NCI-H748 (cell line): ENCODE data around the gene NLGN1.
"Not testable (repeated sequence)": the region's sequence is repeated elsewhere in the genome, so short reads cannot be mapped to it uniquely, and the experiment has no call there.

ENCODE experiments used
- DNase-seq: peaks from one replicate; lab custom pipeline; 2025; ENCODE audit not compliant: unreplicated experiment; lab: John Stamatoyannopoulos, UW

The NLGN1 gene

DNA sequence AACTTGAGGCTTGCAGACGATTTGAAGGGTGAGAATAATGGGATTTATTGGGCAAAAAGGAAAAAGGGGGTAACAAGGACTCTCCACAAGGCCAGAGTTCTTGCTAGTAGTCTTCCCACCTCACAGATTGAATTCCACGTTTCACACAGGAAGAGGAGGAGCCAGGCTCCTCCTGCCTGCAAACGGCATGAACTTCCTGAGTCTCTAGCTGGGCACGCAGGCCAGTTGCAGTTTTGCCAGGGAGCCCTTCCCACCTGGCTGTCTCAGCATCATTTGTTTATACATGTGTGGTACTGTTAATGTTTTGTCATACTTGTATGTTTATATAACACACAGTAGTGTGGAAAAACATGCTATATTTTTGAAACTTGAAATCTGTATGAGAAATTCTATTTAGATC, 155.0 kb downstream of the NLGN1 start:
- no peak for DNase-seq

- peak; percentile 59 for DNase-seq
These were observed 156.2 kb downstream of the NLGN1 start for GRCh38 chr3:173553635-173554280.

- no peak for DNase-seq
These were observed 159.0 kb downstream of the NLGN1 start for GRCh38 chr3:173556546-173556945.

GRCh38 chr3:173567997-173568396, 170.5 kb downstream of the NLGN1 start:
- no peak for DNase-seq

DNA sequence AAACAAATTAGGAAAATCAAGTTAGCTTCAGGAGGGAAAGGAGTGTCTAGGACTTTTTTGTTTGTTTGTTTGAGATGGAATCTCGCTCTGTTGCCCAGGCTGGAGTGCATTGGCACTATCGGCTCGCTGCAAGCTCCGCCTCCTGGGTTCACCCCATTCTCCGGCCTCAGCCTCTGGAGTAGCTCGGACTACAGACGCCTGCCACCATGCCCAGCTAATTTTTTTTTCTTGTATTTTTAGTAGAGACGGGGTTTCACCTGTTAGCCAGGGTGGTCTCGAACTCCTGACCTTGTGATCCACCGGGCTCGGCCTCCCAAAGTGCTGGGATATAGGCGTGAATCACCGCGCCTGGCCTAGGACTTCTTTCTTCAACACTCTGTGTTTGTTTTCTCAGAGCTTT, 171.1 kb downstream of the NLGN1 start:
- no peak for DNase-seq

DNA sequence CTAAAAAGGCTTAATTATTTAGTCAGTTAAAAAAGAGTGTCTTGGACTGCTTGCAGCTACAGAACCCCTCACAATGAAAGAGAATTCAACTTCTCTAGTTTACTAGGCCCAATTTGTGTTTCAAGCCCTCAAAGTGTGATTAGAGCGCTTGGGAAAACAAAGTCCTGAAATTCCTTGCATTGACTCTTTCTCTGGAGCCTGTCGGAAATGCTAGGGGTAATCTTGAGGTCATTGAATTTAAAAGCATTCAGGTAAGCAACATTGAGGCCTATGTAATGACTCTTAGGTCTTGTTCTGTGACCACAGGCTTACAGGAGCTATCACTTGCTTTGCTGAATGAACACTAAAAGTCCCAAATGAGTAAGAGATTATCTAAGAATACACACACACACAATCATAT, 186.0 kb downstream of the NLGN1 start:
- no peak for DNase-seq

- DNase-seq, result peak; percentile 73
These were observed 186.7 kb downstream of the NLGN1 start for GRCh38 chr3:173584093-173584837.

DNA sequence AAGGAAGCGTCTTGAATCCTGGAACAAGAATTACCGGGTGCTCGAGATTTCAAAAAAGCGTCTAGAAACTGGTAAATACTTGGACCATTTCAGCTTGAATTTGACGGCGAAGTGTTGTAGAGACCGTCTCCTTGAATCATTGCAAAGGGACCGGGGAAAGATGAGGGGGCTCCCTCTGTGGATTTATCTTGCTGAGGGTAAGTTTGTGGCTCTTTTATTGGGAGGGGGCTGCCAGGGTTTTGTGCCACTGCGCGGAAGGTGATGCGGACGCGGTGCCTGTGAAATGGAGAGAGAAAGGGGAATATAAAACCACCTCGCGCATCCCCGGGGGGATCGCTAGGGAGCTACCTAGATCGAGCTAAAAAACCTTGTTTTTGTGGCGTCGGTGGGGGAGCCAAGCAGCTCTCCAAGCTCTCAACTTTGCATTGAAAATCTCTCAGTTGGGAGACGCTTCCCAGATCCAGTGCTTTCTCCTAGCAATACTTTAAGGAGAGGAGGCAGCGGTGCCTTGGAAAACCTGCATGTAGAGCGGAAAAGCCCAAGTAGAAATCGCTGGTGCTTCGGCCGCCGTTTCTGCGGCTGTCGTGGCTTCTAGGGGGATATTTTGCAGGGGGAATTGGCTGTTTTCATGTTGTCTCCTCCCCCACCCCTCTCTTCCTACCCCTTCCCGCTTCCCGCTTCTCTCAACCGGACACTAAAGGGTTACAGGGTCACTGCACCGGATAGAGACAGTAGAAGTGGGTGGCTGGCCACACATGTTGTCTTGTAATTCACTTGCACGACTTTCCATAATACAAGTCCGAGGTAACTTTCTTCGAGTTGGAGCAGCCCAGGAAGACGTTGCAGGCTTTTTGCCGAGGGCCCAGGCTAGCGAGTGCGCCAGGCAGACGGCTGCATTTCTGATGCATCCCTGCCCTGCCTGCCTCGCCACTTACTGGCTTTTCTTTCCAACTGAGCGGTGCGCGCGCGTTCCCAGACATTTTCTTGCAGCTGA, 187.6 kb downstream of the NLGN1 start:
- DNase-seq, result peak; percentile 92

- DNase-seq, result peak; percentile 33
These were observed 188.6 kb downstream of the NLGN1 start for GRCh38 chr3:173586166-173586565.

GRCh38 chr3:173587055-173587454, 189.5 kb downstream of the NLGN1 start:
- no peak for DNase-seq

- DNase-seq, result peak; percentile 21
These were observed 191.0 kb downstream of the NLGN1 start for GRCh38 chr3:173588556-173588955.

DNA sequence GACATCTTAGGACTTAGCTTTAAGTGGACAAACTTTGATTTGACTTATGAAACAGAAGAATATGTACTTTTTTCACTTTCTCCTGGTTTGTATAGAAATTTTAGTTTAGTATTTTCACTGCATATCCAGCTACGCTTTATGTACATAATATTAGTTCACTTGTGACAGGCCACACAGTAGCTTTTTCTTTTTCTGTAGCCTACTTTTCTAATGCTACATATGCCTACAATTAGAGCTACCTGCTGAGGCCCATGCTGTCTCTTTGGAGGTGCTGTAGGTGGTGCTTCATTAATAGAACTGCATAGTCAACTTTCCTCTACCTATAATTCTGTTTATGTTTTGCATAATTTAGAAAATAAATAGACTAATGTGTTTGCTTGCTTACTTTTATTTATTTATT, 191.6 kb downstream of the NLGN1 start:
- no peak for DNase-seq

DNA sequence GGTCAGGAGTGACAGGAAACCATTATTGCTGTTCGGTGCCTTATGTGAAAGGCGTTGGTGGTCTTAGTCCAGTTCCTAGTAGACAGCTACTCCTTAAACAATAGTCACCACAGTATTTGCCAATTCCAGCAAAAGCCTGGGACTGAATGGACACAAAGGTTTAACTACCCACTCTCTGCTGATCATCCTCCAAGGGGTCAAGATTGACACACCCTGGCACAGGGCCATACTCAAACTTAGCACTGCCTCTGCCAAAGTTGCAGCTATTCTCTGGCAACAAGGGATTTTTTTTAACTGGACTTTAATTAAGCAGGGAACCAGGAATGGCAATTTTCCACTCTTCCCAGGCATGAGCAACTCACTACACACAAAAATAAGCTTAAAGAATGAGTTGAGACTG, 193.9 kb downstream of the NLGN1 start:
- peak; percentile 3 for DNase-seq

DNA sequence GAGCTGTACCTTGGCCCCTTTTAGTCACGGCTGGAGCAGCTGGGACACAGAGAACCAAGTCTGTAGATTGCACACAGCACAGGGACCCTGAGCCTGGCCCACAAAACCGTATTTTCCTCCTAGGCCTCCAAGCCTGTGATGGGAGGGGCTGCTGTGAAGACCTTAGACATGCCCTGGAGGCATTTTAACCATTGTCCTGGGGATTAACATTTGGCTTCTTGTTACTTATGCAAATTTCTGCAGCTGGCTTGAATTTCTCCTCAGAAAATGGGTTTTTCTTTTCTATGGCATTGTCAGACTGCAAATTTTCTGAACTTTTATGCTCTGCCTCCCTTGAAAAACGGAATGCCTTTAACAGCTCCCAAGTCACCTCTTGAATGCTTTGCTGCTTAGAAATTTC, 197.3 kb downstream of the NLGN1 start:
- not testable (repeated sequence) for DNase-seq

- no peak for DNase-seq
These were observed 202.1 kb downstream of the NLGN1 start for GRCh38 chr3:173599673-173600072.

DNA sequence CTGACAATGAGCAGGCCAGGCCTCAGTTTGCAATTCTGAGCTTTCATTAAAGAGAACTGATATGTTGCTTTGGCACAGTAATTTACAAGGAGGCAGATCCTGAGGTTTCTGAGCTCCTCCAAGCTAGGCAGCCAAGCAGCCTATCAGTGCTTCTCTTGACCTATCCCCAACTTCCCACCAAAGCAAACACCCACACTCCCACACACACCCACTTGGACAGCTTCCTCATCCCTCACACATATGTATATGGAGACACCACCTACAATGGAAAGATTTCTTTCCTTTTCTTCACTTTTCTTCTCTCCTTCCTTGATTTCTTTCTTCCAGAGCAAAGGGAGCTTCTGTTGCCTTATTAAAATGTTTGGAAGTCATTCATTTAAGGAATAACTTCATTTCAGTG, 217.0 kb downstream of the NLGN1 start:
- DNase-seq, result no peak

- DNase-seq, result no peak
These were observed 218.1 kb downstream of the NLGN1 start for GRCh38 chr3:173615661-173616060.

- no peak for DNase-seq
These were observed 219.9 kb downstream of the NLGN1 start for GRCh38 chr3:173617490-173617889.

DNA sequence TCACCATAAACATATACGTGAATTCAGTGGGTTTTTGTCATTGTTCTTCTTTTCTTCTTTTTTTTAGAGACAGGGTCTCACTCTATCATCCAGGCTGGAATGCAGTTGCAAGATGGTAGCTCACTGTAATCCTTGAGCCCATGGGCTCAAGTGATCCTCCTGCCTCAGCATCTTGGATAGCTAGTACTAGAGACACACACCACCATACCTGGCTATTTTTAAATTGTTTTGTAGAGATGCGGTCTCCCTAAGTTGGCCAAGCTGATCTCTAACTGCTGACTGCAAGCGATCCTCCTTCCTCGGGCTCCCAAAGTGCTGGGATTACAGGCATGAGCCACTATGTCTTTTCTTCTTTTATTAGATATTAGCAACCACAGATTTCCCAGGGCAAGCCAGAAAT, 220.6 kb downstream of the NLGN1 start:
- no peak for DNase-seq

DNA sequence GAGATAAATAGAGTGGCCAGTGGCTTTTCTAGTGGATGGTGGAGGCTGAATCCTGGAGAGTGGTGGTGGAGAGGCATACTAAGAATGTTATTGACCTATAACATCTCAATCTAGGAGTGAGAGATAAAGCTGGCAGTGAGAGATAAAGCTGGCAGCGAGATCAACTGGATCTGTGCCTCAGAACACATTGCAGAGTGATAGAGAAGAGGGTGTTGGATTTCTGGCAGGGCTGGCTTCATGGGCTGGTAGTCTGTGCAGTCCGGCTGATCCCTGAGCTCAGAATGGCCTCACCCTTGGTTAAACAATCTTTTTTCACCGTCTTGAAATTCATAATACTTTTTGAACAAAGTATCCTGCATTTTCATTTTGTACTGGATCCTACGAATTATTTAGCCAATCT, 221.2 kb downstream of the NLGN1 start:
- DNase-seq, result no peak

GRCh38 chr3:173622166-173622565, 224.6 kb downstream of the NLGN1 start:
- DNase-seq, result no peak

GRCh38 chr3:173624086-173624485, 226.5 kb downstream of the NLGN1 start:
- DNase-seq, result no peak
